ENCODE data around the gene CACHD1.

Gene CACHD1

DNA sequence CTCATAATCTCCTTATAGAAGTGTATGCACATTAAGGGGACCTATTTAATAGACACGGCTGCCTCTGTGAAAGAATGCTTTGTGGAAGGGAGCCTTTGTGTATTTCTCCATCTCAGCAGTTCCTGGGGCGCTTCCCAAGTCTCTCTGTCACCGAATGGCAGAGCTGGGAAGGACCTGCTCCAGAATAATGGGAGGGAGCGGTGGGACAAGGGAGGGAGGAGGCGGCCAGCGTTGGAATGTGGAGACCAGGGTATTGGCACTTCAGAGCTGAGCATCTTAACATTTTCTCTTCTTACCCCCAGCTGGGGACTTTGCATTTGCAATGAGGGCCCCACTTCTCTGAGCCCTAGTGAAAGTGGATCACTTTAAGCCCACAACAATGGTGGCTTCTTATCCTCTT, 23.9 kb downstream of the CACHD1 start:
- TF ChIP-seq, protein P1, sequence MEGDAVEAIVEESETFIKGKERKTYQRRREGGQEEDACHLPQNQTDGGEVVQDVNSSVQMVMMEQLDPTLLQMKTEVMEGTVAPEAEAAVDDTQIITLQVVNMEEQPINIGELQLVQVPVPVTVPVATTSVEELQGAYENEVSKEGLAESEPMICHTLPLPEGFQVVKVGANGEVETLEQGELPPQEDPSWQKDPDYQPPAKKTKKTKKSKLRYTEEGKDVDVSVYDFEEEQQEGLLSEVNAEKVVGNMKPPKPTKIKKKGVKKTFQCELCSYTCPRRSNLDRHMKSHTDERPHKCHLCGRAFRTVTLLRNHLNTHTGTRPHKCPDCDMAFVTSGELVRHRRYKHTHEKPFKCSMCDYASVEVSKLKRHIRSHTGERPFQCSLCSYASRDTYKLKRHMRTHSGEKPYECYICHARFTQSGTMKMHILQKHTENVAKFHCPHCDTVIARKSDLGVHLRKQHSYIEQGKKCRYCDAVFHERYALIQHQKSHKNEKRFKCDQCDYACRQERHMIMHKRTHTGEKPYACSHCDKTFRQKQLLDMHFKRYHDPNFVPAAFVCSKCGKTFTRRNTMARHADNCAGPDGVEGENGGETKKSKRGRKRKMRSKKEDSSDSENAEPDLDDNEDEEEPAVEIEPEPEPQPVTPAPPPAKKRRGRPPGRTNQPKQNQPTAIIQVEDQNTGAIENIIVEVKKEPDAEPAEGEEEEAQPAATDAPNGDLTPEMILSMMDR (IDR thresholded peaks at IDR 0.05; ENCODE audit: insufficient read depth, low read depth, low read length, missing control alignments), result no peak
- DNase-seq (ENCODE audit: low read depth), result no peak
- H3K4me3 ChIP-seq (ENCODE audit: low read depth, low read length), result no peak overlapping the region

DNA sequence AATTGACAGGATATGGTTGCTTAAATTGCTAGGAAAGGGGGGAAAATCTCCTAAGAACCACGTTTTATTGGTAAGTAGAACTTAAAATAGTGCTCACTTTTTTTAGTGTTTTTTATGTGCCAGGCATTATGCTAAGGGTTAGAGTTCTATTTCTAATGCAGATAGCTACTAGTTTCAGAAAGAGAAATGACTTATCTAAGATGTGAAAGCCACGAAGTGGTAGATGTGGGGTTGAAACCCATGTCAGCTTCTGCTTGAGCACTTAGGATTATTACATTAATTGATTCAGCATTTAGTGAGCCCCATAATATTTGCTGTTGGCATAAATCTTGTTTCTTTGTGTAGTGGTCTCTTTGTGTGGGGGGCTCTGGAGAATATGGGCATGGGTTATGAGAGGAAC, 24.7 kb downstream of the CACHD1 start:
- TF ChIP-seq, protein P1 (IDR thresholded peaks at IDR 0.05; ENCODE audit: insufficient read depth, low read depth, low read length, missing control alignments), result no peak
- DNase-seq (ENCODE audit: low read depth), result no peak
- no peak overlapping the region for H3K4me3 ChIP-seq (ENCODE audit: low read depth, low read length)

DNA sequence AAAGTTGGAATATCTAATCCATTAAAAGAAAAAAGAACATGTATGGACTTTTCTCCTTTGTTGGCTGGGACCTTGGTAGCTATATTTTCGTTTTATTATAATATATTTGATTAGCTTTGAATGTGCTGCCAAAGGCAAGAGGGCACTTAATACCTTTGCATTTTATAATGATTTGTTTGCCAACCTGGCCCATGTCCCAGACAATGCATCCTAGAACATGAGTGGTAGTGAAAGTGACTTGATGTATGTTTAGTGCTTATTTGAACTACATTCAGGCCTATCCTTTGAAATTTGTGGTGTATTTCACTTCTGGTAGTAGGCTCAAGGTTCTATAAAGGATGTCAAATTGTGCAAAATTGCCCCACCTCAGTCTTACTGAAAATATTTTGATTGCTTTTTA, 25.9 kb downstream of the CACHD1 start:
- H3K4me3 ChIP-seq (ENCODE audit: low read depth, low read length), result no peak overlapping the region
- TF ChIP-seq, protein P1 (IDR thresholded peaks at IDR 0.05; ENCODE audit: insufficient read depth, low read depth, low read length, missing control alignments), result no peak
- no peak for DNase-seq (ENCODE audit: low read depth)

DNA sequence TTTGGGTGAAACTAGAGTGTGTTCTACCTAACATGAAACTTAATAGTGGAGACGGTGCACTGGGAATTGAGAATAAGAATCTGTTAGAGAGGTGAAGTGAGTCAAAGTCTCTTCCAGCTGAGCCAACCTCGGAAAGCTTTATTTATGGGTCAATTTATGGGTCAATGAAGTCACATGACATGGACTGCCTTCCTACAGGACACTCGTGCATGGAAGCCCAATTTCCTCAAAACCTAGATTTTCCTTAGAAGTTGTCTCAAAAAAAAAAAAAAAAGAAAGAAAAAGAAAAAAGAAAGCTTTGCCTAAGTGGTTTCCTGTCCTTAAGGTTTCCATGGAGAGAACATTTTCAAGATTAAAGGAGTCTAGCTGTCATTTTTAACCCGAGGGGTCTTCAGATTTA, 26.7 kb downstream of the CACHD1 start:
- DNase-seq (ENCODE audit: low read depth), result no peak
- H3K4me3 ChIP-seq (ENCODE audit: low read depth, low read length), result no peak overlapping the region
- TF ChIP-seq, protein P1 (IDR thresholded peaks at IDR 0.05; ENCODE audit: insufficient read depth, low read depth, low read length, missing control alignments), result no peak

DNA sequence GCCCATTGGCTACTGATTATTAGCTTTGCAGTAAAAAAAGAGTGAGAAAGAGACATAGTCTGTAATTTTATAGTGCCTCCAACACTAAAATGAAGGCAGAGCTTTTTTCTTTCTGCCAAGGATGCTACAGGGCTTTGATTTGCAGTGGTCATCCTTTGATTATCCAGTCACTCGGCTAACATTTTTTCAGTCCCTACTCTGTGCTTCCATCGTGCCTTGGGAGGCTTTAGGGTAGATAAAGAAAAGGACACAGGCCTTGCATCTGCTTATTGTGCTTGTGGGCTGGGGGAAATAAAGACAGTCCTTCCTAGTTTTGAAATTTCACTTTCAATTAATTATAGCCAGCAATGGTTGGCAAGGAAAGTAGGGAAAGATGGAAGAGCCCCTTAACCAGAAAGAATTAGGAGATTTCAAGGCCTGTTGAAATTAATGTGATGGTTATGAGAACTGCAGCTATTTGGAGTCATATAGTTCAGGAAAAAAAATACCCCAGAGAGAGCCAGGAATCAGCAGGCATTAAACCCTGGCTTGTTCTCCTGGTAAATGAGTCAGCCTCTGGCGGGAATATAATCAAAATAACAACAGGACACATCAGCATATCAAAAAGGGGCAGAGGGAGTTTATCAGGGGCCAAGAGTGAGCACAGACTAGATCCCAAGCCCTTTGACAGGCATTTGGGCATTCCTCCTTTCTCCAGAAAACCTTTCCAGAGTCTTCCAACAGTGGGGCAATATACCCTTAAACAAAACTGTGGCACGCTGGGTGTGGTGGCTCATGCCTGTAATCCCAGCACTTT, 27.4 kb downstream of the CACHD1 start:
- TF ChIP-seq, protein P1 (IDR thresholded peaks at IDR 0.05; ENCODE audit: insufficient read depth, low read depth, low read length, missing control alignments), result no peak
- no peak overlapping the region for H3K4me3 ChIP-seq (ENCODE audit: low read depth, low read length)
- no peak for DNase-seq (ENCODE audit: low read depth)

DNA sequence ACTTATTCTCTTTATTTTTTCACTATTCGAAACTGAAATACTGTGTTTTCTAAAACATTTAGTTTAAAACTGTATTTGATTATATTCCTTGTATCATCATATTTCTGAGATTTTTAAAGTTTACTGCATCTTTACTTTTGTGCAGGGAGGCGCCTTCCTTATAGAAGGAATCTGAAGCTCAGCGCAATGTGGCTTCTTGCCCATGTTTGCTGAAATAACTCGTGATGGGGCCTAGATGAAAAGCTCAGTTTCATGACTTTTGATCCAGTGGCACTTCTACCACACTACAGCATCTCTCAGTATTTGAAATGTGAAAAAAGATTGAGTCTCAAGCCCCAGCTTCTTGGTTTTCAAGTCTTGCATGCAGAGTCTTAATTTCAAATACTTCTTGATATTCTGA, 28.4 kb downstream of the CACHD1 start:
- no peak overlapping the region for H3K4me3 ChIP-seq (ENCODE audit: low read depth, low read length)
- TF ChIP-seq, protein P1 (IDR thresholded peaks at IDR 0.05; ENCODE audit: insufficient read depth, low read depth, low read length, missing control alignments), result no peak
- DNase-seq (ENCODE audit: low read depth), result no peak

DNA sequence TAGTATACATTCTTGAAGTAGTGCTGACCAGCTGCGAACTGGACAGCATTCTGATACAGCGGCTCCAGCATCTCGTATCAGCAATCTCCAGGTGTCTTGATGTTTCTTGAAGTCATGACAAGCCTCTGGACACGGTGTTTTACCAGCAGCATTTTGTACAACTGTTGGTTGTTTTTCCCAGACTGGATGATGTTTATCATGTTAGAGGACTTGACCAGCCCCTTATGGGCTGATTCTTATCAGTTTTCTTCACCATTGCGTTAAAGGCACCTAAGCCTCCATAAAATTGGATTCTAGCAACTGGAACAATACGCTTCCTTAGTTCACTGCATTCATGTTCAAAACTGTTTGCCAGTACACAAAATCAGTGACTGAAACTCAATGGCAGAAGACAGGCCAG, 29.1 kb downstream of the CACHD1 start:
- DNase-seq (ENCODE audit: low read depth), result no peak
- TF ChIP-seq, protein P1 (IDR thresholded peaks at IDR 0.05; ENCODE audit: insufficient read depth, low read depth, low read length, missing control alignments), result no peak
- no peak overlapping the region for H3K4me3 ChIP-seq (ENCODE audit: low read depth, low read length)

Data from GM12865 (cell line).